ENCODE measurements around the gene MAPT. TPM values are rescaled to one million over a fixed set of nuclear protein-coding genes. Genes with fewer than 3 reads are reported as not detected.
"Not testable (repeated sequence)": the region's sequence is repeated elsewhere in the genome, so short reads cannot be mapped to it uniquely, and the experiment has no call there.

The MAPT gene
- polyA plus RNA-seq, 1 donor: 8.2 TPM

DNA sequence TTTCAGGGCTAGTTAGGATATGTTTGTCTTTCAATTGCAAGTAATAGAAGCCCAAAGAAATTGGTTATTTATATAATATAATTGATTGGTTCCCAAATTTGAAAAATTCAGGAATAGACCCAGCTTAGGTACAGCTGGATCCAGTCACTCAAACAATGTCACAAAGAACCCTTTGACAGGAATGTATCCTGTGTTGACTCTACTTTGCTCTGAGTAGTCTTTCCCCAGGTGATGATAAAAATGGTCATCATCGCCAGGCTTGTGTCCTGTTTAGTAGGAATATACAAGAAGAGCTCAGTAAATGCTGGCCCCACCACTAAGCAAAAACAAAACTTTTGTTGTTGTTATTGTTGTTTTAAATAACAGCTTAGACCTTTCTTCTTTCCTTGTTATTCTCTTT lies 35.0 kb downstream of the MAPT start:
- no peak for DNase-seq

GRCh38 chr17:45930420-45930951 lies 36.1 kb downstream of the MAPT start:
- no peak for DNase-seq

- DNase-seq: no peak
Observed at GRCh38 chr17:45931677-45932076, 37.3 kb downstream of the MAPT start.

GRCh38 chr17:45934044-45934979 lies 40.0 kb downstream of the MAPT start:
- DNase-seq: no peak

DNA sequence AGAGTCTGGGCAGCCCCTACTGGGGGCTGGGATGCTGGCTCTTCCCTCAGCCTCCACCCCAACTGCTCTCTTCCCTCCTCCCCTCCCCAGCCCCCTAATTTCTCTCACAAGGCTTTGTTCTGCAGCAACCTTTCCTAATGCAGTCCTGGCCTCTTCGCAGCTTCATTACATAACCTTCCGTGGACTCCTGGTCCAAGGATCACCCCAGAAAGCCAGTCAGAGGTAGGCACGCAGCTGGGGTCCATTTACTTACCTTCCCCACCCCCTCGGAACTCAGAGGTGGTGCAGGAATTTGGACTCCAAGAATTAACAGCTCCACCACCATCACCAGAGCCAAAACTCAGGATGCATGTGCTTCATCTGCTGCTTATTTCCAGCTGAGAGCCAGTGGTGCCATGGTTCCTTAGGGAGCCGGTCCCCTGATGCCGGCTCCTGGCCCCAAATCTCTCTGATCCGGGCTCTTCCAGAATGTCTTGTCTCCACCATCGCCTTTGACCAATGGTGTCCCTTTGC lies 40.9 kb downstream of the MAPT start:
- no peak for DNase-seq

DNA sequence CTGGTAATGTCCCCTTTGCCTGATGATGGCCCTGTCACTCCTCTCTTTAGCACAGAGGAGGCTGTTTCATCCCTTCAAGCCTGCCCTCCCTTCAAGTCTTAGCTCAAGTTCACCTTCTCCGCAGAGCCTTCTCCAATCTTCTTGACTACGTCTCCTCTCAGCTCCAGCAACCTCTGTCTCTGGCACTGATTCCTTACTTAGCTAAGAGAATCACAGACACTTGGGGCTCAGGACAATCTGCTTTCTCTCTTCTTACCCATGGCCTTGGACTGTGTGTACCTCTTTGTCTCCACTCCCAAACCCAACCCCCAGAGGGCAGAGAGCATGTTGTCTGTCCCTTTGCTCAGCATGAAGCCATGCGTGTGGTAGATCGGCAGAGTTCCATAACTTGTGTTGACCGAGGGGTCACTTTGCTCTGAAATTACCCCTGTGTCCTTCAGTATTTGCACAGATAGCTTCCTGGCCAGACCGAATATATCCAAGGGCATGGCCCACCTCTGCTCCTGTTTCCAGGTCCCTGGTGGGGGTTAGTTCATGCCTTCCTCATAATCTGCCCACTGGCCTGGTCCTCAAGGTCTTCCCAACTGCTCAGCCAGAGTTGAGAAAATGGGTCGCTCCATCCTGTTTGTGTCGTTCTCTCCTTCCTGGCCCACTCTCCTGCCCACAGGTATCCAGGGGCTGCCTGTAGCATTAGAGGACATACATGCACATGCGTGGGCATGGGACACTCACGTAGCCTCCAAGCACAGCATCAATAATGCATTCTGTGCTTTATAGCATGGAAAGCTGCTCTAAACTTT lies 41.6 kb downstream of the MAPT start:
- DNase-seq: no peak

- no peak for DNase-seq
Observed at GRCh38 chr17:45936610-45937009, 42.3 kb downstream of the MAPT start.

DNA sequence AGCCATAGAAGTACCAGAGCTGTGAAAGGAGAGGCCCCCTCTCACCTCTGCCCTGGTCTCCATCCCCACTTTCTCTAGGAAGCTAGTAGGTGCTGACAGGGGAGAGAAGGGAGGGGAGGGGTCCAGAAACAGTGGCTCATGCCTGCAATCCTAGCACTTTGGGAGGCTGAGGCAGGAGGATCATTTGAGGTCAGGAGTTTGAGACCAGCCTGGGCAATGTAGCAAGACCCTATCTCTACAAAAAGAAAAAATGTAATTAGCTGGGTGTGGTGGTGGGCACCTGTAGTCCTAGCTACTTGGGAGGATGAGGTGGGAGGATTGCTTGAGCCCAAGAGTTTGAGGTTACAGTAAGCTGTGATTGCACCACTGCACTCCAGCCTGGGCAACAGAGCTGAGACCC lies 42.8 kb downstream of the MAPT start:
- DNase-seq: not testable (repeated sequence)

DNA sequence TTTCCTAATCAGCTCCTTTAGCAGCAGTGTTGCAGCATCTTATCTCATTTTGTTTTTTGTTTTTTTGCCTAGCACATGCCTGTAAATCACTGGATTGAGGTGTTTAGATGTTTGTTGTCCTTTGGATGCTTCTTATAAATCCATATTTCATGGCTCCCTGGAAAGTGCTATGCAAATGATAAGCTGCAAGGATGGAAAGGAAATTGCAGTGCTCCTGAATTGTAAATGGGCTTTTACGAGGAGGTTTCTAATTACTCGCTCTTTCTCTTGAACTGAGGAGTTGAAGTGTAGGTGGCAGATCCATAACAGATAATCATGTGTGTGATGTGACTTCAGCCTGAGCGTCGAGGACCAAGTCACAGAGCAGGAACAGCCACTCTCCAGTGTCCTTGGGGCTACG lies 45.0 kb downstream of the MAPT start:
- no peak for DNase-seq

DNA sequence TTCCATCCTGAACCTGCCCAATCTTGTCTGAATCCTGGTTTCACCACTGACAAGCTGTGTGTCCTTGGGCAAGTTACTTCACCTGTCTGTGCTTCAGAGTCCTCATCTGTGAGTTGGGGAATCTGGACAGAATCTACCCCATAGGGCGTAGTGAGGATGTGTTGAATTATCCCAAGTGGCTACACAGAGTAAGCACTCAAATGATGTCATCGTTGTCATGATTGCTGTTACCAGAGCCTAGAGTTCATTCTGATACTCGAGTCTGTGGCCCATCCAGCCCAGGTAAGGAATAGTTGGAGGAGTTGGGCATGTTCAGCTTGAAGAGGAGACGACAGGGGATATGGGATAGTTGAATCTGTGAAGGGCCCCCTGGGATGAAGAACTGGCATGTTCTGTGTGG lies 45.9 kb downstream of the MAPT start:
- DNase-seq: no peak

DNA sequence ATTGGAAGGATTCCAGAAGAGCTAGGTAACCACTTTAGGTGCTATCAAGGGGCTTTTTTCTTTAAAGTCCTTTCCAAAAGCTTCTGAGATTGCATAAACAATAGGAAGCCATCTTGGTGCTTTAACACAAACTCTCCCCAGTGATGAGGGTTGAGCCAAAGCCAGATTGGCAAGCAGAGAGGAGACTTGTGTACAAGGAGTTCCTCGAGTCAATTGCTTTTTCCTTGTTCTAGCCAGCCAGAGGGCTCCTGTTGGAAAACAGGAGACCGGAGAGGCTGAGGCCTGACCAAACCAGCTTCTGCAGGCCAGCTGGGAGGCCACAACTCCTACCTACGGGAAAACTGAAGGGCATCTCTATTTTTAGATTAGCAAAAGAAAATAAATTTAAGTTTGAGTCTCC lies 46.5 kb downstream of the MAPT start:
- no peak for DNase-seq

GRCh38 chr17:45941395-45941794 lies 47.0 kb downstream of the MAPT start:
- no peak for DNase-seq

GRCh38 chr17:45942284-45942683 lies 47.9 kb downstream of the MAPT start:
- DNase-seq: peak; percentile 17

DNA sequence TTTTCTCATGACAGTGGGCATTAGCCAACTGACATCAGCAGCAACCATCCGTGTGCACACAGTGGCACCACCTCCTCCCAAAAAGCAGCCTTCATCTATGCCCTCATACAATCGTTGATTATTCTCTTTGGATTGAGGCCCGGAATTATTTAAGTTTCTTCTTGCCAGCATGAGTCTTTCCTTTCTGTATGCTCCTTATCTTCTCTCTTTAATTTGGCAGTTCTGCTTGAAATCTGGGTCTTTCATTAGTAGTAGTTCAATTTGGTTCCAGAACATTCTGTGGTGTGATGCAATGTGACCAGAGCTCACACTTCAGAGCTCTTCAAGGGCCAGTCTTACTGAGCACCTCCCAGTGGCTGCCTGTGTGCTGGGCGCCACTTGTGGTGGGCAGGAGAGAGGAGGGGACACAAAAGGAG lies 52.5 kb downstream of the MAPT start:
- DNase-seq: no peak

GRCh38 chr17:45948498-45948880 lies 54.1 kb downstream of the MAPT start:
- no peak for DNase-seq

DNA sequence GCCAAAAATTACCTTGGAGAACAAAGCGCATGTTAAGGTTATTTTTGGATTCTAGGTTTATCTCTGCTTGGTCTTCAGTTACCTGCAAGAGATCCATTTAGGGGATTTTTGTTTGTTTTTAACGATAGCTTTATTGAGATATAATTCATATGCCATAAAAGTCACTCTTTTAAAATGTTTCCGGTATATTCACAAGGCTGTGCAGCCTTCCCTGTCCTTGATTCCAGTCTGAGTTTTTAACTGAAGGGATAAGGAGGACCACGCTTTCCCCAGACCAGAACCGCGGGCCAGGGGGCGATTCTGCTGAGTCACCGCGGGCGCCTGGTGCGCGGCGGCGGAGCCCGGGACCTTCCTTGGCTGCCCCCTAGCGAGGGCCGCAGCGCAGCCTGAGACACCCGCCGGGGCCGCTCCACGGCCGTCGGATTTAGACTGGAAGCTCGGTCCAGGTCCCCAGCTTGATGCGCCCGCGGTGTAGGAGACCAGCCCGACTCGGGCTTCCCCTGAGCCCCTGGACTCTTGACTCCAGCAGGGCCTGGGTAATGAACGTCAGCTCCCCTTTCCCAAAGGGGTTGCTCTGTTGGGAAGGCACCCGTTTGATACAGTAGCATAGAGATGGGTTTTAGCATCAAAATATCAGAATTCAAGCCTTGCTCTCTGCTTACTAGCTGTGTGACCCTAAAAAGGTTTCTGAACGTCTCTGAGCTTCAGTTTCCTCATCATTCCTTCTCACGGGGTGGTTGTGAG lies 54.7 kb downstream of the MAPT start:
- peak; percentile 61 for DNase-seq

GRCh38 chr17:45949755-45950320 lies 55.5 kb downstream of the MAPT start:
- DNase-seq: no peak

DNA sequence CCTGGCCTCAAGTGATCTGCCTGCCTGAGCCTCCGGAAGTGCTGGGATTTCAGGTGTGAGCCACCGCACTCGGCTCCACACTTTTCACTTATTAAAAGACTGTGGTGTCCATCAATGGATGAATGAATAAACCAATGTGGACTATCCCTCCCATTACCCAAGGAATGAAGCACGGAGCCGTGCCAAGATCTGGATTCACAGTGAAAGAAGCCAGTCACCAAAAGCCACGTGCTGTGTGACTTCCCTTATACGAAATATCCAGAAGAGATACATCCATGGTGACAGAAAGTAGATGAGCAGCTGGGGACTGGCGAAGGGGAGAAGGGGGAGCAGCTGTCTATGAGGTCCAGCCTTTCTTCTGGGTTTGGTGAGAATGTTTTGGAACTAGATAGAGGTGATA lies 56.5 kb downstream of the MAPT start:
- DNase-seq: no peak

DNA sequence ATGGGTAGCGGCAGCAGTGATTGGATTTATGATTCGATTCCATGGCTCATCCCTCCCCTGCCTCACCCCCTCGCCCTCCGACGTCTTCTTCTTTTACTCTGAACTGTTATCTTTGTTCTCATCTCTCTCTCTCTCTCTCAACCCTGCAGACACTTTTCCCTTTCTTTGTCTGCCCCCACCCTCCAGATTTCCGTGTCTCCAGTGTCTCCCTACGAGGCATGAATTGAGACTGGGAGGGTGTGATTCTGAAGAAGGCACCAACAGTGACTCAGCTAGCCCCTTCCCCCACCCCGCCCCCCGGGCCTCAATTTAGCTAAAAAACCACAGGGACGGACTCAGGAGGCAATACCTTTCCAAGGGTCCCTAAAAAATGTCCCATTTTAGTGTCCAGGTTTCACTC lies 57.0 kb downstream of the MAPT start:
- DNase-seq: no peak

DNA sequence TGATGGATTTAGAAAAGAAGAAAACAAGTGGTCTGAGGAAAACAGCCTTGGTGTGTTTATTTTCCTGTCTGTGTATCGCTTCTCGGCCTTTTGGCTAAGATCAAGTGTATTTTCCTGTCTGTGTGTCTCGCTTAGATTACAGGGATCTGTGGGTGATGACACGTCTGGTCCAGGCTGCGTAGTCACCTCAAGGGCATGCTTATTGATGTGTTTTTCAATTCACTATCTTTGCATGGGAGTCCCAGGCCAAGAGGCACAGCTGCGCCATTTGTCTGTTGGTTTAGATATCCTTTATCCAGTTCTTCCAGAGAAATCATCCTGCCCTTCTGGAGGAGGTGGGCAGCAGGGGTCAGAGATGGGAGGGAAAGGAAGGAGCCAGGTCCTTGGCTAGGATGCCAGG lies 57.6 kb downstream of the MAPT start:
- DNase-seq: no peak

GRCh38 chr17:45952814-45953320 lies 58.5 kb downstream of the MAPT start:
- DNase-seq: no peak

DNA sequence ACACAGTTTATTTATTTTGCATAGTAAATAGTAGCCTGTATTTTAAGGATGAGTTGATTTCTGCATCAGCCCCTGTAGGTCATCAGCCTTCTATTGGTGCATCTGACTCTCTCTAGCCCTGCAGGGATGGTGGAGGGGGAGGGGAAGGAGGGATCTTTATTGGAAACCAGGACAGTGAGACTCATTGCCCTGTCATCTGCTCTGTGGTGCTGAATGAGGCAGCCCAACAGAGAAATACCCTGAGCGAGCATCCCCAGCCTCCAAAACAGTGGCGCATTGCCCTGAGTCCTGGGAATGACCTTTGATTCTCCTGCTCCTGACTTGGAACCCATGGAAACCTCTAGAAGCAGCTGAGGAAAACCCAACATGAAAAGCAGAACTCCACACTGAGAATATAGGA lies 59.2 kb downstream of the MAPT start:
- DNase-seq: no peak
